ENCODE data around the gene CCDC171. TPM values are rescaled to one million over a fixed set of nuclear protein-coding genes. Genes with fewer than 3 reads are reported as not detected.

CCDC171 gene
- total RNA-seq, 1 donor from 2014 or later: 1.2 TPM

DNA sequence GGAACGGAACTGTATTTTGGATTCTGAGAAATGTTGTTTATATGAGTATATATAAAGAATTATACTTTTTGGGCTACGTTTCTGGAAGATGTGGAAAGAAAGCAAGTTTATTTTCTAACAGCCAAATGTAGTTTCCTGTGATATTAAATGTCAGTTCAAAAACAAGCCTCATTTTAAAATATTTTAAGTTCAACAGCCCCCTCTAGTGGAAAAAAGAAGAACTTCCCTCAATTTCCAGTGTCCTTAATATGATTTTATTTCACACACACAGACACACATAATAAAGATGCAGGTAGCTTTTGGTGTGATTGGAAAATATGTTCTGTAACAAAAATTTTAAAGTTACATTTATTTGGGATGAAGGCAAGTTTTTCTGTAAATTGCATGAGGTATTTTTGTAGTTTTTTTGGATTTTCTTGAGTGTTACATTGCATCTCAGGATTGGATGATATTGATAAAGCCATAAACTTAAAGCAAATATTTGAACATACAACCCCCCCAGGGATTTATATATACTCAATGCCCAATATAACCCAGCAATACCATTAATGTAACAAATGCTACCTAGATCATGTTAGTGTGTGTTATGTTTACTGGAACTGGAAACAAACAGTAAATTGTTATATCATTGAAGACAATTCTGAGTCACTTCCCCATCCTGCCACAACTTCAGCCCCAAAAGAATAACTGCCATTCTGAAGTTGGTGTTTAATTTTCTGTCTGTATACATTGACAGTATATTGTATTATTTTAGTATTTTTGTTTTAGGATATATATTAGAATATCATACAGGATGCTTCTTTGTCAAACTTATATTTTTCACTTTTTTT lies 54.0 kb downstream of the CCDC171 start:
- H3K36me3 Mint-ChIP-seq (ENCODE audit: low read depth, unreplicated experiment): no peaks in the 10 kb centered on the region

GRCh38 chr9:15612962-15613361 lies 60.1 kb downstream of the CCDC171 start:
- no peak overlapping the region for H3K27ac Mint-ChIP-seq (ENCODE audit: unreplicated experiment)
- Histone ChIP-seq H3K27me3 (ENCODE audit: insufficient read depth, low read length) (no peaks in the 10 kb centered on the region), H3K4me3 (ENCODE audit: insufficient read depth, low read depth, low read length) (no peak overlapping the region), H3K9me3 (ENCODE audit: insufficient read depth, low read depth, low read length) (no peaks in the 10 kb centered on the region), H4K20me1 (ENCODE audit: insufficient read depth, low read length) (no peaks in the 10 kb centered on the region), H2AFZ (ENCODE audit: low read depth, low read length) (no peak overlapping the region), H3K4me2 (ENCODE audit: low read length) (no peak overlapping the region), H3K36me3 (ENCODE audit: insufficient read depth, low read length) (no peaks in the 10 kb centered on the region), H3K27ac (ENCODE audit: low read depth, low read length) (no peak overlapping the region), H3K9ac (ENCODE audit: low read length) (no peak overlapping the region), H3K4me1 (ENCODE audit: insufficient read depth, low read length) (no peaks in the 10 kb centered on the region), H3K79me2 (ENCODE audit: insufficient read depth, low read length) (no peaks in the 10 kb centered on the region)
- TF ChIP-seq EZH2 (IDR thresholded peaks at IDR 0.05; ENCODE audit: insufficient read depth, low read length): no peak
- TF ChIP-seq CTCF (IDR thresholded peaks at IDR 0.05; ENCODE audit: insufficient read depth, low read depth, low read length): no peak
- H3K27me3 Mint-ChIP-seq (ENCODE audit: low read depth, unreplicated experiment): no peaks in the 10 kb centered on the region
- FAIRE-seq (no peak), DNase-seq (ENCODE audit: low read depth) (no peak)
- H3K4me3 Mint-ChIP-seq (ENCODE audit: unreplicated experiment): no peak overlapping the region
- H3K4me1 Mint-ChIP-seq (ENCODE audit: low read depth, unreplicated experiment): no peaks in the 10 kb centered on the region
- peaks cover 3% of the 10 kb centered on the region for H3K9me3 Mint-ChIP-seq (ENCODE audit: unreplicated experiment)
- H3K36me3 Mint-ChIP-seq (ENCODE audit: low read depth, unreplicated experiment): no peaks in the 10 kb centered on the region

More for the DNA sequence above, 54.0 kb downstream of the CCDC171 start:
- Histone ChIP-seq H3K27ac (ENCODE audit: low read depth, low read length) (no peak overlapping the region), H3K27me3 (ENCODE audit: insufficient read depth, low read length) (no peaks in the 10 kb centered on the region), H3K4me2 (ENCODE audit: low read length) (no peak overlapping the region), H4K20me1 (ENCODE audit: insufficient read depth, low read length) (no peaks in the 10 kb centered on the region), H3K4me1 (ENCODE audit: insufficient read depth, low read length) (no peaks in the 10 kb centered on the region), H2AFZ (ENCODE audit: low read depth, low read length) (no peak overlapping the region), H3K9ac (ENCODE audit: low read length) (no peak overlapping the region), H3K79me2 (ENCODE audit: insufficient read depth, low read length) (no peaks in the 10 kb centered on the region), H3K9me3 (ENCODE audit: insufficient read depth, low read depth, low read length) (no peaks in the 10 kb centered on the region), H3K36me3 (ENCODE audit: insufficient read depth, low read length) (no peaks in the 10 kb centered on the region), H3K4me3 (ENCODE audit: insufficient read depth, low read depth, low read length) (no peak overlapping the region)
- no peak overlapping the region for H3K4me3 Mint-ChIP-seq (ENCODE audit: unreplicated experiment)
- no peaks in the 10 kb centered on the region for H3K4me1 Mint-ChIP-seq (ENCODE audit: low read depth, unreplicated experiment)
- FAIRE-seq: no peak
- TF ChIP-seq CTCF (IDR thresholded peaks at IDR 0.05; ENCODE audit: insufficient read depth, low read depth, low read length): peak; percentile 50
- no peak for TF ChIP-seq EZH2 (IDR thresholded peaks at IDR 0.05; ENCODE audit: insufficient read depth, low read length)
- DNase-seq (ENCODE audit: low read depth): peak; percentile 16
- no peaks in the 10 kb centered on the region for H3K27me3 Mint-ChIP-seq (ENCODE audit: low read depth, unreplicated experiment)
- H3K9me3 Mint-ChIP-seq (ENCODE audit: unreplicated experiment): no peaks in the 10 kb centered on the region
- H3K27ac Mint-ChIP-seq (ENCODE audit: unreplicated experiment): no peak overlapping the region

GRCh38 chr9:15617782-15618181 lies 64.9 kb downstream of the CCDC171 start:
- H3K79me2 ChIP-seq (ENCODE audit: insufficient read depth, low read length): no peaks in the 10 kb centered on the region
- no peak overlapping the region for H3K9ac ChIP-seq (ENCODE audit: low read length)
- H3K27me3 ChIP-seq (ENCODE audit: insufficient read depth, low read length): no peaks in the 10 kb centered on the region
- H3K4me3 Mint-ChIP-seq (ENCODE audit: unreplicated experiment): no peak overlapping the region
- H3K4me1 Mint-ChIP-seq (ENCODE audit: low read depth, unreplicated experiment): no peaks in the 10 kb centered on the region
- no peak overlapping the region for H3K27ac ChIP-seq (ENCODE audit: low read depth, low read length)
- no peaks in the 10 kb centered on the region for H3K36me3 Mint-ChIP-seq (ENCODE audit: low read depth, unreplicated experiment)
- no peak for DNase-seq (ENCODE audit: low read depth)
- peaks cover 3% of the 10 kb centered on the region for H3K9me3 Mint-ChIP-seq (ENCODE audit: unreplicated experiment)
- no peaks in the 10 kb centered on the region for H3K36me3 ChIP-seq (ENCODE audit: insufficient read depth, low read length)
- no peak for FAIRE-seq
- no peaks in the 10 kb centered on the region for H3K9me3 ChIP-seq (ENCODE audit: insufficient read depth, low read depth, low read length)
- H3K4me1 ChIP-seq (ENCODE audit: insufficient read depth, low read length): no peaks in the 10 kb centered on the region
- no peak overlapping the region for H3K27ac Mint-ChIP-seq (ENCODE audit: unreplicated experiment)
- no peak overlapping the region for H2AFZ ChIP-seq (ENCODE audit: low read depth, low read length)
- H3K4me3 ChIP-seq (ENCODE audit: insufficient read depth, low read depth, low read length): no peak overlapping the region
- no peaks in the 10 kb centered on the region for H4K20me1 ChIP-seq (ENCODE audit: insufficient read depth, low read length)
- H3K27me3 Mint-ChIP-seq (ENCODE audit: low read depth, unreplicated experiment): no peaks in the 10 kb centered on the region
- no peak overlapping the region for H3K4me2 ChIP-seq (ENCODE audit: low read length)
- TF ChIP-seq CTCF (IDR thresholded peaks at IDR 0.05; ENCODE audit: insufficient read depth, low read depth, low read length) (no peak), EZH2 (IDR thresholded peaks at IDR 0.05; ENCODE audit: insufficient read depth, low read length) (no peak)

All from astrocyte (in vitro differentiated cells and primary cell).